ENCODE data around the gene LRP5. TPM values are rescaled to one million over a fixed set of nuclear protein-coding genes. Genes with fewer than 3 reads are reported as not detected.
A peak's percentile ranks its signal among the peaks of the same experiment; 100 is the strongest.
"Not testable (repeated sequence)": the region's sequence is repeated elsewhere in the genome, so short reads cannot be mapped to it uniquely, and the experiment has no call there.

LRP5 gene
- total RNA-seq, 1 experiment from 2014 or later, result 15.4 TPM

GRCh38 chr11:68276861-68277260, 35.5 kb upstream of the LRP5 start:
- in situ Hi-C loops (cut with HindIII; ENCODE audit: low pct_unique_long_range_greater_than_20kb, low sequenced_read_pairs), result no loop called here
- no peak for DNase-seq (ENCODE audit: low read depth)

DNA sequence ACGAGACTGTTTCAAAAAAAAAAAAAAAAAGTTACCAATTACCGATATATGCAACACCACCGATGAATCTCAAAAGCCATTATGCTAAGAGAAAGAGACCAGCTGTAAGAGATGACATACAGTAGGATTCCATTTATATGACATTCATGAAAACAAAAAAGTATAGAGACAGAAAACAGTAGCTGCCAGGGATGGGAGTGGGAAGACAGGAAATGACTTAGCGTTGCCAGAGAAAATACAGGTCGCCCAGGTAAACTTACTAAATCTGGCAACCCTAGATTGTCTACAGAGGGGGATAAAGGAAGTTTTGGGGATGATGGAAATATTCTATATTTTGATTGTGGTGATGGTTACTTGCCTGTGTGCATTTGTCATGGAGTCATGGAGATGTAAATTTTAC, 32.7 kb upstream of the LRP5 start:
- no peak for DNase-seq (ENCODE audit: low read depth)
- in situ Hi-C loops (cut with HindIII; ENCODE audit: low pct_unique_long_range_greater_than_20kb, low sequenced_read_pairs), result no loop called here

DNA sequence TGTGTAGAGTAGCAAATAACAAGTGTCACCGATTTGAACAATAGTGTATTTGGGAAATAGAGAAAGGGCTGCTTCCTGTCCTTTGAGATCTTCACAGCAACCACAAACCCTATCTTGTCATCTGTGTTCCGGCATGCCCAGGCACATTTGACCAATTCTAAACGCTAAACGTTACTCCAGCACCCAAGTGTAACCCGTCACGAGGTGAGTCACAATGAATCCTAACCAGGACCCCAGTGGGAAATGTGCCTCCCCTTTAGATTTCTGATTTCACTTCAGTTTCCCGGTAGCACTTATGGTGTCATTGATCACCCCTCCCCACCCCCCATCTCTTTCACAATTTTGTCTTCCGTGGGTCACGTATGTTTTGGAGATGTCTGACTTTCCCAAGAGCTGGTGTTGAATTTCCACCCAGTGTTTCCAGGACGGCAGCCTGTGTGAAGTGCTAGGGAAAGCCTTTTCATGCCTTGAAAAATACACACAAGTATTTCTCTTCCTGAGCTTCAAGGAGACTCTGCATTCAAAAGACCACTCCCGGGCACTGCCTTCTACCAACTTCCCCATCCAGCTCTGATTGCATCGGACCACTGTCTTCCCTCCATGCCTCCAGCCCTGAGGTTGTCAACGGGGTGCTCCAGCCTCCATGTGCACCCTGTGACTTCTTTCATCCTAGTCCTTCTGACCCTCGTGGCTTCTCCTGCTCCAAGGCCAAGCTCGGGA, 30.1 kb upstream of the LRP5 start:
- no peak for DNase-seq (ENCODE audit: low read depth)
- in situ Hi-C loops (cut with HindIII; ENCODE audit: low pct_unique_long_range_greater_than_20kb, low sequenced_read_pairs), result no loop called here

GRCh38 chr11:68282861-68283230, 29.5 kb upstream of the LRP5 start:
- in situ Hi-C loops (cut with HindIII; ENCODE audit: low pct_unique_long_range_greater_than_20kb, low sequenced_read_pairs), result no loop called here
- DNase-seq (ENCODE audit: low read depth), result no peak

GRCh38 chr11:68284588-68284987, 27.8 kb upstream of the LRP5 start:
- in situ Hi-C loops (cut with HindIII; ENCODE audit: low pct_unique_long_range_greater_than_20kb, low sequenced_read_pairs); DNase-seq (ENCODE audit: low read depth): not testable (repeated sequence)

- in situ Hi-C loops (cut with HindIII; ENCODE audit: low pct_unique_long_range_greater_than_20kb, low sequenced_read_pairs), result no loop called here
- DNase-seq (ENCODE audit: low read depth), result no peak
These were observed 25.0 kb upstream of the LRP5 start for GRCh38 chr11:68287419-68287818.

GRCh38 chr11:68289456-68289855, 22.9 kb upstream of the LRP5 start:
- in situ Hi-C loops (cut with HindIII; ENCODE audit: low pct_unique_long_range_greater_than_20kb, low sequenced_read_pairs), result no loop called here
- no peak for DNase-seq (ENCODE audit: low read depth)

- in situ Hi-C loops (cut with HindIII; ENCODE audit: low pct_unique_long_range_greater_than_20kb, low sequenced_read_pairs), result no loop called here
- DNase-seq (ENCODE audit: low read depth), result no peak
These were observed 18.7 kb upstream of the LRP5 start for GRCh38 chr11:68293708-68294107.

DNA sequence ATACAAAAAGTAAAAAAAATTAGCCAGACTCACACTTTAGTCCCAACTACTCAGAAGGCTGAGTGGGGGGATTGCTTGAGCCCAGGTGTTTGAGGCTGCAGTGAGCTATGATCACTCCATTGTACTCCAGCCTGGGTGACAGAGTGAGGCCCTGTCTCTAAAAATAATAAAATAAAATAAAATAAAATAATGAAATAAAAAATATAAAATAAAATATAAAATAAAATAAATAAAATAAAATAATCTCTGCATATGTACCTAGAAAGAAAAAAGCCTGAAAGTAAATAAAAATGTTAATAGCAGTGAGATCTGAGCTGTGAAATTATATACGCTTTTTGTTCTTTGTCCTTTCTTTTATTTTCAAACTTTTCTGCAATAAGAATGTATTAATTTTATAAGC, 17.1 kb upstream of the LRP5 start:
- no peak for DNase-seq (ENCODE audit: low read depth)
- in situ Hi-C loops (cut with HindIII; ENCODE audit: low pct_unique_long_range_greater_than_20kb, low sequenced_read_pairs), result no loop called here

DNA sequence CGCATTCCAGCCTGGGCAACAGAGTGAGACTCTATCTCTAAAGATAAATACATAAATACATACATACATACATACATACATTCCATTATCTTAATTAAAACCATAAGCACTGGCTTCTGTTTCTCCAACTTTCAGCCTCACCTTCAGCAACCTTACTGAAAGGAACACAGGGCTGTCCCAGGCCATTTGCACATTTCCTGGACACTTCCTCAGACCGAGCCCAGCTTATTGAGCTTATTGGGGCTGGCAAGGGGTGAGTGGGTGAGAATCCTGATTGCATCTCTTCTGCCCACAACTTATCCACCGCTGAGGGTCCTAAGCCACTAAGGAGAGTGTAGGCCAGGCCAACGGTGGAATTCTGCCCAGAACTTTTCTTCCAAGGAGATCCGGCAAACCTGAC, 16.5 kb upstream of the LRP5 start:
- in situ Hi-C loops (cut with HindIII; ENCODE audit: low pct_unique_long_range_greater_than_20kb, low sequenced_read_pairs), result no loop called here
- DNase-seq (ENCODE audit: low read depth), result no peak

DNA sequence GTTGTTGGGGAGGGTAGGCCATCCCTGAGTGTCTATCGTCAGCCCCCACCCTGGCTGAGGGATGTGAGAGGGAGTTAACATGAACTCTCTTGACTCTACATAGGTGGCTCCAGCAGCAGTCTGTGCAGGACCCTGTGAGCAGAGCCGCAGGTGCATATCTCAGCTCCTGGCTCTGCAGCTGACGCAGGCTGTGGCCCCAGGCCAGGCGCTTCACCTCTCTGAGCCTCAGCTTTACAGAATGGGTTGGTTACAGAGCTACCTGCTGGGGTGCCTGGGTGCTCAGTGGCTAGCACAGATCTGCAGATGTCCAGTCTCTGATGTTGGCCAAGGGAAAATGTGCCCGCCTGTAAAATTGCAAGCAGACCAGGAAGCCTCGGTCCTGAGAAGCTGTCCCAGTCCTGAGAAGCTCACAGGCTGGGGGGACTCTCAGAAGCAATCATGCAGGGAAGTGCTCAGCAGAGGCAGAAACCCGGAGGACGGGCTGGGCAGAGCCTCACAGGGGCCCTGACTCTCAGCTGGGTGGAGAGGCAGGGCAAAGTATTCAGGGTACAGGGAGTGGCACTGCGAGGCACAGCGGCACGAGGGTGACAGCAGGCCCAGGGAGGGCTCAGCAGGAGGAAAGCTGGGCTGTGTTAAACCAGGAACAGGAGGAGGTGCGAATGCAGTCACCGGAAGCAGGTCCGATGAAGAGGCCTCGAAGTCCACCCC, 15.9 kb upstream of the LRP5 start:
- in situ Hi-C loops (cut with HindIII; ENCODE audit: low pct_unique_long_range_greater_than_20kb, low sequenced_read_pairs), result no loop called here
- no peak for DNase-seq (ENCODE audit: low read depth)

GRCh38 chr11:68297052-68297378, 15.4 kb upstream of the LRP5 start:
- DNase-seq (ENCODE audit: low read depth), result no peak
- in situ Hi-C loops (cut with HindIII; ENCODE audit: low pct_unique_long_range_greater_than_20kb, low sequenced_read_pairs), result no loop called here

DNA sequence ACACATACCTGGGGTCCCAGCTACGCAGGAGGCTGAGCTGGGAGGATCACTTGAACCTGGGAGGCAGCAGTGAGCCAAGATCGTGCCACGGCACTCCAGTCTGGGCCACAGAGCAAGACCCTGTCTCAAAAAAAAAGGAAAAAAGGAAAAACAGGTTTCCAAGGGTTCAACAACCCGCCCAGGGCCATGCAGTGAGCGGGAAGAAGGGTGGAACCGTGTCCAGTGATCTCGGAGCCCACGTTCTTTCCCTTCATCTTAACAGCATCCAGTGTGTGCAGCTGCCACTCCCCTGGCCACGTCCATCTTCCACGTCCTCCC, 14.9 kb upstream of the LRP5 start:
- in situ Hi-C loops (cut with HindIII; ENCODE audit: low pct_unique_long_range_greater_than_20kb, low sequenced_read_pairs), result no loop called here
- DNase-seq (ENCODE audit: low read depth), result no peak

- in situ Hi-C loops (cut with HindIII; ENCODE audit: low pct_unique_long_range_greater_than_20kb, low sequenced_read_pairs), result no loop called here
- DNase-seq (ENCODE audit: low read depth), result peak; percentile 49
These were observed 14.4 kb upstream of the LRP5 start for GRCh38 chr11:68297812-68298658.

GRCh38 chr11:68298659-68299516, 13.5 kb upstream of the LRP5 start:
- in situ Hi-C loops (cut with HindIII; ENCODE audit: low pct_unique_long_range_greater_than_20kb, low sequenced_read_pairs), result no loop called here
- no peak for DNase-seq (ENCODE audit: low read depth)

DNA sequence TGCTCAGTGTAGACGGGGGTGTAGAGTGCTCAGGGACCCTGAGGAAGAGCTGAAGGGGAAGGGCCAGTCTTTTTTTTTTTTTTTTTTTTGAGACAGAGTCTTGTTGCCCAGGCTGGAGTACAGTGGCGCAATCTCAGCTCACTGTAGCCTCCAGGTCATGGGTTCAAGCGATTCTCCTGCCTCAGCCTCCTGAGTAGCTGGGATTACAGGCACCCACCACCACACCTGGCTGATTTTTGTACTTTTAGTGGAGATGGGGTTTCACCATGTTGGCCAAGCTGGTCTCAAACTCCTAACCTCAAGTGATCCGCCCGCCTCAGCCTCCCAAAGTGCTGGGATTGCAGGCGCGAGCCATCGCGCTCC, 12.9 kb upstream of the LRP5 start:
- in situ Hi-C loops (cut with HindIII; ENCODE audit: low pct_unique_long_range_greater_than_20kb, low sequenced_read_pairs); DNase-seq (ENCODE audit: low read depth): not testable (repeated sequence)

DNA sequence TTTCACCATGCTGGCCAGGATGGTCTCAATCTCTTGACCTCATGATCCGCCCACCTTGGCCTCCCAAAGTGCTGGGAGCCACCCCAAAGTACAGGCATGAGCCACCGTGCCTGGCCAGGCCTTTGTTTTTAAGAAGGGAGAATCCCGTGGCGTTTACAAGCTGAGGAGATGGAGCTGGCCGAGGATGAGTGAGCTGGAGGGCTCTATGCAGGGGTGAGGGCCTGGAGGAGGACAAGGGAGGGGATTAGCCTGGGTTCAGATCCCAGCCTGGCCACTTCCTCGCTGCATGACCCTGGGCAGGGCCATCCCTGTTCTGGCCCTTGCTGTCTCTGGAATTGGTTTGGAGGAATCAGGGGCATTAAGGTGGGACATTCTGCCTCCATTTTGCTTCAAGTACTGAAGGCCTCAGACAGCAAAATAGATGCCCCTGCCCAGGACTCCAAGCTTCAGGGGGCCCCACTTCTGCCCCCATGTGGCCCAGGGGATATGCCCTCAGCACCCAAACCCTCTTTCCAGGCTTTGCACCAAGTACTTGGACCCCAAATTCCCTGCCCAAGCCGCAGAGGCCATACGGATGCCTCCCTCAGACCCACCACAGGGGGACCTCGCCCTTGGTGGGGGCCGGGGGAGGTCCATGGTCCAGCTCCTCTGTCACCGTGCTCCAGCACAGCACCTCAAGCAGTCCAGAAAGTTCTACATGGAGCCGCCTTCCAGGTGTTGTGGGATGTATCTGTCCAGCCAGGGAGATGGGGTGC, 12.1 kb upstream of the LRP5 start:
- DNase-seq (ENCODE audit: low read depth), result no peak
- in situ Hi-C loops (cut with HindIII; ENCODE audit: low pct_unique_long_range_greater_than_20kb, low sequenced_read_pairs), result no loop called here

- in situ Hi-C loops (cut with HindIII; ENCODE audit: low pct_unique_long_range_greater_than_20kb, low sequenced_read_pairs), result no loop called here
These were observed 10.1 kb upstream of the LRP5 start for GRCh38 chr11:68302256-68302655.

More at GRCh38 chr11:68302256-68302655, 10.1 kb upstream of the LRP5 start:
- DNase-seq (ENCODE audit: low read depth), result no peak

Measured in Caki2 (cell line).